HepG2 (cell line): ENCODE results near the gene HECTD4. TPM values are rescaled to one million over a fixed set of nuclear protein-coding genes. Genes with fewer than 3 reads are reported as not detected.

Experiments
- CBFB ChIP-seq: sonication (generic); formaldehyde crosslinking; IDR thresholded peaks from 2 replicates; pipeline ENCODE4 v1.4.0; 2020; ENCODE audit warnings: missing genetic modification reagents
- ETV6 ChIP-seq: sonication (generic); formaldehyde crosslinking; conservative IDR thresholded peaks from 2 replicates; pipeline ENCODE4 v1.4.0; 2020; ENCODE audit warnings: missing genetic modification reagents
- FOXP1 ChIP-seq, 2 experiments: fragments of 450-650 bp in 1 of 2; IDR thresholded peaks; 2 replicates each; pipeline ENCODE4 v1.6.1; 2017 to 2018; ENCODE audit warnings: antibody characterized with exemption in 1 of 2
- KMT2B ChIP-seq: IDR thresholded peaks from 2 replicates; pipeline ENCODE4 v1.6.1; 2016; ENCODE audit warnings: missing genetic modification reagents, missing compliant biosample characterization
- MIER3 ChIP-seq: IDR thresholded peaks from 2 replicates; pipeline ENCODE4 v1.6.1; 2016; ENCODE audit warnings: missing compliant biosample characterization, borderline replicate concordance
- NR1H2 ChIP-seq: sonication (generic); formaldehyde crosslinking; IDR thresholded peaks from 2 replicates; pipeline ENCODE4 v1.8.1; 2022; ENCODE audit warnings: low read depth, missing genetic modification reagents, borderline replicate concordance
- NR2F6 ChIP-seq, 2 experiments: IDR thresholded peaks; 2 replicates each; pipeline ENCODE4 v1.6.1; 2016; ENCODE audit warnings: antibody characterized with exemption in 1 of 2, mild to moderate bottlenecking in 1 of 2
- RARG ChIP-seq: sonication (generic); formaldehyde crosslinking; IDR thresholded peaks from 2 replicates; pipeline ENCODE4 v1.4.0; 2020; ENCODE audit warnings: low read depth, mild to moderate bottlenecking, missing genetic modification reagents
- RBFOX2 ChIP-seq: fragments of 200-400 bp; formaldehyde crosslinking; IDR thresholded peaks from 2 replicates; pipeline ENCODE4 v1.6.1; 2017; ENCODE audit warnings: low read depth, mild to moderate bottlenecking, low read length
- RBM22 ChIP-seq: fragments of 200-400 bp; formaldehyde crosslinking; optimal IDR thresholded peaks from 2 replicates; pipeline ENCODE3; 2017; ENCODE audit warnings: mild to moderate bottlenecking, low read length, moderate library complexity
- RXRA ChIP-seq: sonication (generic); formaldehyde crosslinking; IDR thresholded peaks from 2 replicates; pipeline ENCODE4 v1.5.1; 2020; ENCODE audit warnings: missing genetic modification reagents
- XBP1 ChIP-seq: sonication (generic); formaldehyde crosslinking; IDR thresholded peaks from 2 replicates; pipeline ENCODE4 v1.5.0; 2020; ENCODE audit warnings: missing genetic modification reagents
- ZFAT ChIP-seq: sonication (generic); formaldehyde crosslinking; conservative IDR thresholded peaks from 2 replicates; pipeline ENCODE4 v1.8.1; 2023; ENCODE audit warnings: missing genetic modification reagents, inconsistent platforms
- ZHX1 ChIP-seq: sonication (generic); formaldehyde crosslinking; IDR thresholded peaks from 2 replicates; pipeline ENCODE4 v1.8.1; 2022; ENCODE audit warnings: low read depth, mild to moderate bottlenecking, missing genetic modification reagents
- ZKSCAN5 ChIP-seq: sonication (generic); formaldehyde crosslinking; IDR thresholded peaks from 2 replicates; pipeline ENCODE4 v1.5.1; 2020; ENCODE audit warnings: mild to moderate bottlenecking, missing genetic modification reagents
- ZNF18 ChIP-seq: sonication (generic); formaldehyde crosslinking; IDR thresholded peaks from 2 replicates; pipeline ENCODE4 v1.8.0; 2022; ENCODE audit warnings: mild to moderate bottlenecking, missing genetic modification reagents; ENCODE audit not compliant: insufficient replicate concordance
- ZNF580 ChIP-seq: IDR thresholded peaks from 2 replicates; pipeline ENCODE4 v1.6.1; 2016; ENCODE audit warnings: low read depth, borderline replicate concordance
- ZNF720 ChIP-seq: sonication (generic); formaldehyde crosslinking; IDR thresholded peaks from 2 replicates; pipeline ENCODE4 v1.4.0; 2020; ENCODE audit warnings: missing genetic modification reagents
- polyA plus RNA-seq, 8 experiments: library from polyadenylated mRNA; depleted of rRNA in 3 of 8; stranded (reverse) in 7 of 8; unstranded in 1 of 8; fragments of >200 nt; fragmentation: Illumina TruSeq in 4 of 8; extraction: Trizol in 4 of 8; gene quantifications; 2 replicates each; pipeline versions ENCODE4 v1.2.1 to v1.2.3, GENCODE V29; 2011 to 2016; ENCODE audit warnings: low read depth in 4 of 8, missing spikeins in 1 of 8, mixed read lengths in 1 of 8; ENCODE audit not compliant: insufficient read depth in 1 of 8
- total RNA-seq, 5 experiments: library from RNA; depleted of rRNA; stranded (reverse); fragments of >200 nt; fragmentation: Illumina TruSeq; extraction: Trizol; gene quantifications; 2 replicates each; pipeline ENCODE4 v1.2.3, GENCODE V29; 2016; ENCODE audit warnings: low read depth in 1 of 5
- TF ChIP-seq, protein P1 (sequence below): sonication (generic); formaldehyde crosslinking; IDR thresholded peaks from 2 replicates; pipeline ENCODE4 v1.4.0; 2020; ENCODE audit warnings: missing genetic modification reagents
- TF ChIP-seq, protein P2 (sequence below): sonication (generic); formaldehyde crosslinking; IDR thresholded peaks from 2 replicates; pipeline ENCODE4 v1.5.1; 2020; ENCODE audit warnings: mild to moderate bottlenecking, missing genetic modification reagents, borderline replicate concordance

The HECTD4 gene
- total and polyA plus RNA-seq, 2 of the 13 experiments (the other 11 are each of a cell fraction or from before 2014, with no cell fraction given), result 9.0 to 11.4 TPM

DNA sequence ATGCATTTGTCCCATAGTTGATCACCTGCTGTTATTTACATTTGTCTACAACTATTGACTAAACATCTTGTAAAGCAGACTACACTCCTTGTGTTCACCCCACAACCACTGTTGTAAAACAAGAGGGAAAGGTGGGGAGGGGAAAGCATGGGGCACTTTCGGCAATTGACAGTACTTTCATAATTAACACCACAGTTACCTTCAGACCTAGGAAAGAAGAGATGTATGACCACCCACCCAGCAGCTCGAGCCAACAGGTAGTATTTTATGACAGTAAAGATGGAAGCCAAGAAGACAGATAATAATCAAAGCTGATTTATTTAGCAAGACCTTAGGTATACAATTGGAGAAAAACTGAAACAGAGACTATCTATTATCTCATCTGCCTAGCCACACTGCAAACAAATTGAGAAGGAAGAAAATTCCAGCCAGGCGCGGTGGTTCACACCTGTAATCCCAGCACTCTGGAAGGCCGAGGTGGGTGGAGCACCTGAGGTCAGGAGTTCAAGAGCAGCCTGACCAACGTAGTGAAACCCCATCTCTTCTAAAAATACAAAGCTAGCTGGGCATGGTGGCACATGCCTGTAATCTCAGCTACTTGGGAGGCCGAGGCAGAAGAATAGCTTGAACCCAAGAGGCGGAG, 11.2 kb downstream of the HECTD4 start (continued):
- TF ChIP-seq, protein P1, sequence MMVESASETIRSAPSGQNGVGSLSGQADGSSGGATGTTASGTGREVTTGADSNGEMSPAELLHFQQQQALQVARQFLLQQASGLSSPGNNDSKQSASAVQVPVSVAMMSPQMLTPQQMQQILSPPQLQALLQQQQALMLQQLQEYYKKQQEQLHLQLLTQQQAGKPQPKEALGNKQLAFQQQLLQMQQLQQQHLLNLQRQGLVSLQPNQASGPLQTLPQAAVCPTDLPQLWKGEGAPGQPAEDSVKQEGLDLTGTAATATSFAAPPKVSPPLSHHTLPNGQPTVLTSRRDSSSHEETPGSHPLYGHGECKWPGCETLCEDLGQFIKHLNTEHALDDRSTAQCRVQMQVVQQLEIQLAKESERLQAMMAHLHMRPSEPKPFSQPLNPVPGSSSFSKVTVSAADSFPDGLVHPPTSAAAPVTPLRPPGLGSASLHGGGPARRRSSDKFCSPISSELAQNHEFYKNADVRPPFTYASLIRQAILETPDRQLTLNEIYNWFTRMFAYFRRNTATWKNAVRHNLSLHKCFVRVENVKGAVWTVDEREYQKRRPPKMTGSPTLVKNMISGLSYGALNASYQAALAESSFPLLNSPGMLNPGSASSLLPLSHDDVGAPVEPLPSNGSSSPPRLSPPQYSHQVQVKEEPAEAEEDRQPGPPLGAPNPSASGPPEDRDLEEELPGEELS (CRISPR knock-in tag), result 0 out of 2 replicates have a peak, but pooled peaks have one; percentile 25
- TF ChIP-seq ZNF18 (CRISPR knock-in tag) (peak; percentile 53), CBFB (CRISPR knock-in tag) (no peak), NR2F6 (IDR thresholded peaks at IDR 0.05) (0 out of 2 replicates have a peak, but pooled peaks have one; percentile 17), NR2F6 (CRISPR knock-in tag; IDR thresholded peaks at IDR 0.05) (0 out of 2 replicates have a peak, but pooled peaks have one; percentile 50), ETV6 (CRISPR knock-in tag) (no peak), MIER3 (CRISPR knock-in tag) (no peak), RBFOX2 (no peak), XBP1 (CRISPR knock-in tag) (no peak), ZKSCAN5 (CRISPR knock-in tag) (no peak), FOXP1 (IDR thresholded peaks at IDR 0.05) (no peak), FOXP1 (CRISPR knock-in tag; IDR thresholded peaks at IDR 0.05) (no peak), RXRA (CRISPR knock-in tag) (peak; percentile 70; the same call in 1 of the 2 replicates), ZNF720 (CRISPR knock-in tag) (no peak), ZHX1 (CRISPR knock-in tag) (no peak), NR1H2 (CRISPR knock-in tag) (no peak), RBM22 (no peak), RARG (no peak), ZNF580 (CRISPR knock-in tag) (no peak), KMT2B (CRISPR knock-in tag) (no peak), ZFAT (CRISPR knock-in tag) (no peak)
- TF ChIP-seq, protein P2, sequence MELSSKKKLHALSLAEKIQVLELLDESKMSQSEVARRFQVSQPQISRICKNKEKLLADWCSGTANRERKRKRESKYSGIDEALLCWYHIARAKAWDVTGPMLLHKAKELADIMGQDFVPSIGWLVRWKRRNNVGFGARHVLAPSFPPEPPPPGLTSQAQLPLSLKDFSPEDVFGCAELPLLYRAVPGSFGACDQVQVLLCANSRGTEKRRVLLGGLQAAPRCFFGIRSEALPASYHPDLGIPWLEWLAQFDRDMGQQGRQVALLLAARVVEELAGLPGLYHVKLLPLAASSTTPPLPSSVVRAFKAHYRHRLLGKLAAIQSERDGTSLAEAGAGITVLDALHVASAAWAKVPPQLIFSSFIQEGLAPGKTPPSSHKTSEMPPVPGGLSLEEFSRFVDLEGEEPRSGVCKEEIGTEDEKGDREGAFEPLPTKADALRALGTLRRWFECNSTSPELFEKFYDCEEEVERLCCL, result no peak
